Activated CD8-positive, alpha-beta T cell treated with anti-CD3 and anti-CD28 coated beads for 36 hours (primary cell): ENCODE measurements around the gene PREX1. TPM values are rescaled to one million over a fixed set of nuclear protein-coding genes. Genes with fewer than 3 reads are reported as not detected.
A peak's percentile ranks its signal among the peaks of the same experiment; 100 is the strongest.

Experiments
- ATAC-seq: fragments of 200-7000 bp; cut with Tn5 transposase; one replicate; pipeline ENCODE4 v1.10.0; 2021; ENCODE audit warnings: mild to moderate bottlenecking, moderate library complexity
- CTCF ChIA-PET: fragments of 350-600 bp; sonication (Branson Sonifier 250); formaldehyde crosslinking; loops from one replicate; lab custom pipeline; 2021; ENCODE audit warnings: antibody characterized with exemption; lab: Charles Lee
- POLR2A ChIA-PET: fragments of 350-600 bp; sonication (Branson Sonifier 250); formaldehyde crosslinking; loops from one replicate; lab custom pipeline; 2021; ENCODE audit warnings: antibody characterized with exemption; lab: Charles Lee
- DNase-seq: peaks from one replicate; pipeline ENCODE4 v3.0.0-alpha.2; 2020
- H3K27ac Mint-ChIP-seq: one replicate; pipeline ENCODE4 v1.8.0; 2021; ENCODE audit warnings: mild to moderate bottlenecking, mixed read lengths
- H3K27me3 Mint-ChIP-seq: one replicate; pipeline ENCODE4 v1.8.0; 2021; ENCODE audit warnings: mixed read lengths
- H3K36me3 Mint-ChIP-seq: one replicate; pipeline ENCODE4 v1.8.0; 2021; ENCODE audit warnings: low read depth, mixed read lengths
- H3K4me1 Mint-ChIP-seq: one replicate; pipeline ENCODE4 v1.8.0; 2021; ENCODE audit warnings: low read depth, mixed read lengths
- H3K4me3 Mint-ChIP-seq: one replicate; pipeline ENCODE4 v1.8.0; 2021; ENCODE audit warnings: mild to moderate bottlenecking, moderate library complexity, mixed read lengths
- H3K9me3 Mint-ChIP-seq: one replicate; pipeline ENCODE4 v1.8.0; 2021; ENCODE audit warnings: mixed read lengths
- CTCF ChIP-seq: fragments of 200-600 bp; IDR thresholded peaks from one replicate; pipeline ENCODE4 v1.8.0; 2022; ENCODE audit warnings: antibody characterized with exemption, mild to moderate bottlenecking
- intact Hi-C: fragments of 100-400 bp; cut with micrococcal nuclease; formaldehyde crosslinking; loops from one replicate; pipeline ENCODE4 v1.10.0; 2022
- total RNA-seq, 2 experiments: library from RNA; stranded (reverse); gene quantifications; one replicate each; pipeline ENCODE4 v1.2.3, GENCODE V29; 2021

PREX1 gene
- total RNA-seq, 2 experiments from 2014 or later: 79.7 to 80.5 TPM

- Mint-ChIP-seq H3K27me3 (no peaks in the 10 kb centered on the region), H3K27ac (no peak overlapping the region), H3K9me3 (no peaks in the 10 kb centered on the region), H3K4me3 (no peak overlapping the region), H3K4me1 (peaks cover 16% of the 10 kb centered on the region), H3K36me3 (peaks cover 12% of the 10 kb centered on the region)
- TF ChIP-seq CTCF: no peak
- no peak for ATAC-seq
- no peak for DNase-seq
- CTCF ChIA-PET: interaction anchor here (0.7 to 2.6 kb wide), 3 partner anchors 244 to 945 kb away, joined by 3 to 31 read pairs (median 23); no protein-coding TSS in a partner anchor
- intact Hi-C loops: loop anchor here (5.0 kb wide), 1 partner anchor 945 kb away; no protein-coding TSS in a partner anchor
- POLR2A ChIA-PET: no interaction called here
Measured at GRCh38 chr20:48622421-48622820, 205.4 kb downstream of the PREX1 start.

GRCh38 chr20:48621376-48622078 is 206.3 kb downstream of the PREX1 start:
- Mint-ChIP-seq H3K4me1 (peaks cover 7% of the 10 kb centered on the region), H3K27ac (no peak overlapping the region), H3K36me3 (peaks cover 6% of the 10 kb centered on the region), H3K4me3 (no peak overlapping the region), H3K27me3 (no peaks in the 10 kb centered on the region), H3K9me3 (no peaks in the 10 kb centered on the region)
- POLR2A ChIA-PET: interaction anchor here (0.7 to 1.0 kb wide), 2 partner anchors 838 to 944 kb away, joined by 3 to 4 read pairs; no protein-coding TSS in a partner anchor
- intact Hi-C loops: loop anchor here (5.0 kb wide), 1 partner anchor 944 kb away; no protein-coding TSS in a partner anchor
- no peak for DNase-seq
- ATAC-seq: peak; percentile 38
- no peak for TF ChIP-seq CTCF
- CTCF ChIA-PET: interaction anchor here (0.6 to 2.6 kb wide), 41 partner anchors 10 to 961 kb away, joined by 3 to 31 read pairs (median 5); no protein-coding TSS in a partner anchor

GRCh38 chr20:48620507-48621375 is 207.1 kb downstream of the PREX1 start:
- CTCF ChIA-PET: interaction anchor here (0.5 to 2.6 kb wide), 102 partner anchors 9 to 1931 kb away, joined by 3 to 31 read pairs (median 4); partner anchors contain the start of genes ARFGEF2 and CSE1L
- POLR2A ChIA-PET: interaction anchor here (0.9 to 1.0 kb wide), 2 partner anchors 140 to 943 kb away, joined by 4 read pairs; no protein-coding TSS in a partner anchor

GRCh38 chr20:48620154-48620506 is 207.7 kb downstream of the PREX1 start:
- no peak for TF ChIP-seq CTCF
- ATAC-seq (no peak), DNase-seq (no peak)
- Mint-ChIP-seq H3K4me1 (peaks cover 6% of the 10 kb centered on the region), H3K4me3 (no peak overlapping the region), H3K27me3 (no peaks in the 10 kb centered on the region), H3K36me3 (peaks cover 3% of the 10 kb centered on the region), H3K9me3 (no peaks in the 10 kb centered on the region), H3K27ac (no peak overlapping the region)
- POLR2A ChIA-PET: interaction anchor here (0.9 kb wide), 1 partner anchor 140 kb away, joined by 4 read pairs; no protein-coding TSS in a partner anchor
- intact Hi-C loops: loop anchor here (5.0 kb wide), 1 partner anchor 943 kb away; no protein-coding TSS in a partner anchor
- CTCF ChIA-PET: interaction anchor here (0.6 to 2.6 kb wide), 91 partner anchors 9 to 1930 kb away, joined by 3 to 31 read pairs (median 4); partner anchors contain the start of genes ARFGEF2 and CSE1L

More at GRCh38 chr20:48620507-48621375, 207.1 kb downstream of the PREX1 start:
- H3K4me1 Mint-ChIP-seq: peaks cover 6% of the 10 kb centered on the region
- peak overlapping the region; percentile 22 for H3K4me3 Mint-ChIP-seq
- peak; percentile 90 for TF ChIP-seq CTCF
- peak; percentile 84 for DNase-seq
- ATAC-seq: peak; percentile 91
- no peak overlapping the region for H3K27ac Mint-ChIP-seq
- H3K9me3 Mint-ChIP-seq: no peaks in the 10 kb centered on the region
- H3K36me3 Mint-ChIP-seq: peaks cover 5% of the 10 kb centered on the region
- intact Hi-C loops: loop anchor here (5.0 kb wide), 1 partner anchor 943 kb away; no protein-coding TSS in a partner anchor
- no peaks in the 10 kb centered on the region for H3K27me3 Mint-ChIP-seq
